Stimulated activated CD4-positive, alpha-beta T cell treated with anti-CD3 and anti-CD28 coated beads, Interleukin-1b, Interleukin-23, amount 100 ng/mL, for 4 hours (primary cell): ENCODE measurements around the gene LGALS3BP.

Experiments
- DNase-seq, 2 donors: peaks; one replicate each; pipeline ENCODE4 v3.0.0-alpha.2; 2020; ENCODE audit warnings: low read depth in 2 of 2

The LGALS3BP gene

GRCh38 chr17:78939615-78940014 lies 40.1 kb downstream of the LGALS3BP start:
- no peak for DNase-seq

- no peak for DNase-seq
Observed at GRCh38 chr17:78937561-78937960, 42.2 kb downstream of the LGALS3BP start.

- no peak for DNase-seq
Observed at GRCh38 chr17:78935419-78936323, 44.1 kb downstream of the LGALS3BP start.

GRCh38 chr17:78934681-78935418 lies 44.9 kb downstream of the LGALS3BP start:
- DNase-seq = no peak

- no peak for DNase-seq
Observed at GRCh38 chr17:78933959-78934568, 45.7 kb downstream of the LGALS3BP start.

GRCh38 chr17:78933025-78933958 lies 46.4 kb downstream of the LGALS3BP start:
- peak in 1 of 2 donors; percentile 18 for DNase-seq

GRCh38 chr17:78929908-78930775 lies 49.6 kb downstream of the LGALS3BP start:
- no peak for DNase-seq

- no peak for DNase-seq
Observed at GRCh38 chr17:78925662-78926555, 53.8 kb downstream of the LGALS3BP start.

- DNase-seq = peak; percentile 56 to 57
Observed at GRCh38 chr17:78925234-78925633, 54.5 kb downstream of the LGALS3BP start, which contains the start of gene TIMP2. TIMP2 (minus strand) TSS chr17:78925387; CDS start chr17:78925088, 299 bp downstream.

- no peak for DNase-seq
Observed at GRCh38 chr17:78924481-78925151, 55.1 kb downstream of the LGALS3BP start.

- DNase-seq = peak; percentile 28 to 47
Observed at GRCh38 chr17:78923660-78924453, 55.9 kb downstream of the LGALS3BP start.

- DNase-seq = no peak
Observed at GRCh38 chr17:78922816-78923498, 56.8 kb downstream of the LGALS3BP start.

- DNase-seq = no peak
Observed at GRCh38 chr17:78921437-78921971, 58.2 kb downstream of the LGALS3BP start.
